H9 (cell line): ENCODE results near the gene FTH1. TPM values are rescaled to one million over a fixed set of nuclear protein-coding genes. Genes with fewer than 3 reads are reported as not detected.

ENCODE experiments used
- DNase-seq: peaks from one replicate; pipeline ENCODE4 v3.0.0-alpha.2; 2017
- H2AFZ ChIP-seq: one replicate; pipeline ENCODE4 v1.6.1; 2013; ENCODE audit warnings: mild to moderate bottlenecking, low read length, control low read depth, moderate library complexity
- H2AK5ac ChIP-seq: 2 replicates; pipeline ENCODE4 v1.6.1; 2013; ENCODE audit warnings: low read length, control low read depth, mixed read lengths; ENCODE audit not compliant: insufficient read length
- H2BK120ac ChIP-seq: one replicate; pipeline ENCODE4 v1.6.1; 2013; ENCODE audit warnings: low read depth, mild to moderate bottlenecking, low read length, control low read depth, inconsistent platforms; ENCODE audit not compliant: poor library complexity, severe bottlenecking
- H2BK12ac ChIP-seq: 2 replicates; pipeline ENCODE4 v1.6.1; 2013; ENCODE audit warnings: low read length, control low read depth, mixed read lengths, low read depth; ENCODE audit not compliant: insufficient read length
- H2BK15ac ChIP-seq: 2 replicates; pipeline ENCODE4 v1.6.1; 2013; ENCODE audit warnings: low read depth, low read length, control low read depth
- H2BK20ac ChIP-seq: one replicate; pipeline ENCODE4 v1.6.1; 2013; ENCODE audit warnings: low read depth, mild to moderate bottlenecking, low read length, control low read depth, inconsistent platforms; ENCODE audit not compliant: poor library complexity, severe bottlenecking
- H2BK5ac ChIP-seq: 2 replicates; pipeline ENCODE4 v1.6.1; 2013; ENCODE audit warnings: low read length, control low read depth, mixed read lengths; ENCODE audit not compliant: insufficient read length
- H3K14ac ChIP-seq: 2 replicates; pipeline ENCODE4 v1.6.1; 2013; ENCODE audit warnings: low read length, control low read depth; ENCODE audit not compliant: insufficient read depth
- H3K18ac ChIP-seq: 2 replicates; pipeline ENCODE4 v1.6.1; 2013; ENCODE audit warnings: low read depth, mild to moderate bottlenecking, mixed read lengths, low read length, control low read depth; ENCODE audit not compliant: insufficient read length
- H3K23ac ChIP-seq: 2 replicates; pipeline ENCODE4 v1.6.1; 2013; ENCODE audit warnings: low read length, control low read depth, mixed read lengths, low read depth; ENCODE audit not compliant: insufficient read length
- H3K23me2 ChIP-seq: 2 replicates; pipeline ENCODE4 v1.6.1; 2013; ENCODE audit warnings: low read depth, mild to moderate bottlenecking, mixed read lengths, low read length, control low read depth; ENCODE audit not compliant: insufficient read length, poor library complexity, severe bottlenecking
- H3K27ac ChIP-seq: 2 replicates; pipeline ENCODE4 v1.5.1; 2013; ENCODE audit warnings: low read length, control low read depth, mixed read lengths, low read depth; ENCODE audit not compliant: insufficient read length
- H3K27me3 ChIP-seq: 2 replicates; pipeline ENCODE4 v1.6.1; 2013; ENCODE audit warnings: low read length, control low read depth, inconsistent platforms; ENCODE audit not compliant: insufficient read depth
- H3K4ac ChIP-seq: 2 replicates; pipeline ENCODE4 v1.6.1; 2013; ENCODE audit warnings: low read depth, mild to moderate bottlenecking, control low read depth, inconsistent platforms, low read length, moderate library complexity
- H3K4me1 ChIP-seq: 2 replicates; pipeline ENCODE4 v1.6.1; 2013; ENCODE audit warnings: low read length, control low read depth, inconsistent platforms; ENCODE audit not compliant: insufficient read depth
- H3K4me2 ChIP-seq: 2 replicates; pipeline ENCODE4 v1.6.1; 2013; ENCODE audit warnings: low read length, control low read depth, mixed read lengths; ENCODE audit not compliant: insufficient read length, insufficient read depth
- H3K56ac ChIP-seq: 2 replicates; pipeline ENCODE4 v1.6.1; 2013; ENCODE audit warnings: low read depth, mild to moderate bottlenecking, mixed read lengths, low read length, control low read depth; ENCODE audit not compliant: insufficient read length
- H3K79me1 ChIP-seq: 2 replicates; pipeline ENCODE4 v1.6.1; 2013; ENCODE audit warnings: low read depth, mild to moderate bottlenecking, moderate library complexity, low read length, control low read depth, inconsistent platforms; ENCODE audit not compliant: insufficient read depth, poor library complexity, severe bottlenecking
- H3K79me2 ChIP-seq: 2 replicates; pipeline ENCODE4 v1.6.1; 2013; ENCODE audit warnings: low read length, control low read depth, inconsistent platforms; ENCODE audit not compliant: insufficient read depth
- H3K9ac ChIP-seq: 2 replicates; pipeline ENCODE4 v1.6.1; 2013; ENCODE audit warnings: low read length, control low read depth, mixed read lengths; ENCODE audit not compliant: insufficient read length; ENCODE audit errors: extremely low read depth
- H3K9me3 ChIP-seq: one replicate; pipeline ENCODE4 v1.6.1; 2013; ENCODE audit warnings: low read depth, low read length, inconsistent platforms; ENCODE audit not compliant: control insufficient read depth
- H3T11ph ChIP-seq: one replicate; pipeline ENCODE4 v1.6.1; 2013; ENCODE audit warnings: mild to moderate bottlenecking, low read length, control low read depth, inconsistent platforms
- H4K20me1 ChIP-seq: one replicate; pipeline ENCODE4 v1.6.1; 2013; ENCODE audit not compliant: control insufficient read depth, insufficient read length, insufficient read depth
- H4K5ac ChIP-seq: 2 replicates; pipeline ENCODE4 v1.6.1; 2013; ENCODE audit warnings: low read depth, mild to moderate bottlenecking, mixed read lengths, low read length, control low read depth; ENCODE audit not compliant: insufficient read length
- H4K8ac ChIP-seq: replicated peaks from 2 replicates; pipeline ENCODE4 v1.6.1; 2013; ENCODE audit warnings: low read length, control low read depth, mixed read lengths, low read depth; ENCODE audit not compliant: insufficient read length
- H4K91ac ChIP-seq: 2 replicates; pipeline ENCODE4 v1.6.1; 2013; ENCODE audit warnings: low read depth, mild to moderate bottlenecking, moderate library complexity, mixed read lengths, low read length, control low read depth; ENCODE audit not compliant: insufficient read length
- H3K27ac Mint-ChIP-seq, 3 experiments: 2 replicates in 2 of 3; 3 replicates in 1 of 3; pipeline ENCODE4 v1.8.0; 2020 to 2021; ENCODE audit warnings: mixed read lengths in 3 of 3, mild to moderate bottlenecking in 1 of 3, moderate library complexity in 1 of 3
- H3K27me3 Mint-ChIP-seq: 2 replicates; pipeline ENCODE4 v1.8.0; 2021; ENCODE audit warnings: low read depth, mild to moderate bottlenecking, moderate library complexity, mixed read lengths
- H3K36me3 Mint-ChIP-seq, 3 experiments: 2 replicates in 2 of 3; 3 replicates in 1 of 3; pipeline ENCODE4 v1.8.0; 2020 to 2021; ENCODE audit warnings: low read depth in 3 of 3, mixed read lengths in 3 of 3; ENCODE audit not compliant: insufficient read depth in 1 of 3
- H3K4me1 Mint-ChIP-seq, 2 experiments: 2 replicates each; pipeline ENCODE4 v1.8.0; 2020; ENCODE audit warnings: mixed read lengths in 2 of 2
- H3K4me3 Mint-ChIP-seq, 2 experiments: 2 replicates in 1 of 2; 3 replicates in 1 of 2; pipeline ENCODE4 v1.8.0; 2020 to 2021; ENCODE audit warnings: mild to moderate bottlenecking in 2 of 2, mixed read lengths in 2 of 2, moderate library complexity in 1 of 2
- H3K9me3 Mint-ChIP-seq, 2 experiments: 2 replicates in 1 of 2; 3 replicates in 1 of 2; pipeline ENCODE4 v1.8.0; 2020; ENCODE audit warnings: mild to moderate bottlenecking in 2 of 2, mixed read lengths in 2 of 2, moderate library complexity in 1 of 2
- WGBS: extraction: QIAGEN DNeasy Blood & Tissue Kit; methylation state at CpG from one replicate; pipeline ENCODE4 v1.1.7; 2013; ENCODE audit warnings: missing lambda C conversion rate, low lambda C conversion rate, mixed read lengths; ENCODE audit not compliant: insufficient read length; ENCODE audit errors: extremely low coverage; 5-methylcytosine and 5-hydroxymethylcytosine counted together
- total RNA-seq: library from RNA; stranded (reverse); gene quantifications from 2 replicates; pipeline ENCODE4 v1.2.1, GENCODE V29; 2021
- TF ChIP-seq, protein P1 (sequence below): fragments of 200-600 bp; sonication (generic); conservative IDR thresholded peaks from 3 replicates; pipeline ENCODE4 v1.8.0; 2021; ENCODE audit warnings: antibody characterized with exemption, mild to moderate bottlenecking

The FTH1 gene
- total RNA-seq, 1 experiment from 2014 or later = 1,505 TPM

DNA sequence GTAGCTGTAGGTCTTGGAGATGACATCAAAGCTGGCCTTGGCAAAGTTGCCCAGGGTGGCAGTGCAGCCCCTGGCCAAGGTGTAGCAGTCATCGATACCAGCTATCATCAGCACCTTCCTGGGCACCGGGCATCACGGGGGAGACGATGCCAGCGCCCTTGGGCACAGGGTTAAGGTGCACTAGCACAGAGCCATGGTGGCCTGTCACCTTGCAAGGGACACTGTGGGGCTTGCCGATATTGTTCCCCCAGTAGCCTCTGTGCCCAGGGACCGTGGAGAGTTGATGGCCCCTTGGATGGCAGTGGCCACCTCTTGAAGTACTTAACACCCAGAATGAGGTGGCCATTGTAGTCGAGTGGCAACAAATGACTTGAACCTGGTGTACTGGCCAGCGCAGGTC is 44.4 kb upstream of the FTH1 start:
- H3K4me1 ChIP-seq = no peaks in the 10 kb centered on the region; the same call in 1 of the 2 replicates
- Mint-ChIP-seq H3K36me3 (no peaks in the 10 kb centered on the region), H3K27me3 (peaks cover 14% of the 10 kb centered on the region), H3K4me1 (peaks cover 7 to 12% of the 10 kb centered on the region in 2 experiments; a peak in 3 of 4 replicates), H3K9me3 (peaks cover 2 to 3% of the 10 kb centered on the region in 2 experiments; a peak in 2 of 5 replicates), H3K4me3 (no peak overlapping the region), H3K27ac (no peak overlapping the region)
- H3K79me1 ChIP-seq = no peaks in the 10 kb centered on the region
- H3K56ac ChIP-seq = no peak overlapping the region
- no peak for DNase-seq
- no peaks in the 10 kb centered on the region for H3K27me3 ChIP-seq
- H4K20me1 ChIP-seq = no peaks in the 10 kb centered on the region
- no peak overlapping the region for H3K9ac ChIP-seq
- H3K23ac ChIP-seq = no peak overlapping the region
- H3K4me2 ChIP-seq = no peak overlapping the region
- H2BK5ac ChIP-seq = no peak overlapping the region
- H2BK120ac ChIP-seq = no peak overlapping the region
- no CpG with 5 or more reads among the region's 9 CpGs for WGBS
- no peak overlapping the region for H2BK20ac ChIP-seq
- H3K14ac ChIP-seq = no peak overlapping the region
- no peak overlapping the region for H2AFZ ChIP-seq
- H3K18ac ChIP-seq = no peak overlapping the region
- no peak overlapping the region for H4K8ac ChIP-seq
- no peak overlapping the region for H3T11ph ChIP-seq
- no peaks in the 10 kb centered on the region for H3K9me3 ChIP-seq
- H2BK15ac ChIP-seq = no peak overlapping the region
- no peak overlapping the region for H4K91ac ChIP-seq
- no peak overlapping the region for H2AK5ac ChIP-seq
- no peak overlapping the region for H3K4ac ChIP-seq
- no peaks in the 10 kb centered on the region for H3K79me2 ChIP-seq
- no peak overlapping the region for H4K5ac ChIP-seq
- no peaks in the 10 kb centered on the region for H3K23me2 ChIP-seq
- H3K27ac ChIP-seq = no peak overlapping the region
- TF ChIP-seq, protein P1, sequence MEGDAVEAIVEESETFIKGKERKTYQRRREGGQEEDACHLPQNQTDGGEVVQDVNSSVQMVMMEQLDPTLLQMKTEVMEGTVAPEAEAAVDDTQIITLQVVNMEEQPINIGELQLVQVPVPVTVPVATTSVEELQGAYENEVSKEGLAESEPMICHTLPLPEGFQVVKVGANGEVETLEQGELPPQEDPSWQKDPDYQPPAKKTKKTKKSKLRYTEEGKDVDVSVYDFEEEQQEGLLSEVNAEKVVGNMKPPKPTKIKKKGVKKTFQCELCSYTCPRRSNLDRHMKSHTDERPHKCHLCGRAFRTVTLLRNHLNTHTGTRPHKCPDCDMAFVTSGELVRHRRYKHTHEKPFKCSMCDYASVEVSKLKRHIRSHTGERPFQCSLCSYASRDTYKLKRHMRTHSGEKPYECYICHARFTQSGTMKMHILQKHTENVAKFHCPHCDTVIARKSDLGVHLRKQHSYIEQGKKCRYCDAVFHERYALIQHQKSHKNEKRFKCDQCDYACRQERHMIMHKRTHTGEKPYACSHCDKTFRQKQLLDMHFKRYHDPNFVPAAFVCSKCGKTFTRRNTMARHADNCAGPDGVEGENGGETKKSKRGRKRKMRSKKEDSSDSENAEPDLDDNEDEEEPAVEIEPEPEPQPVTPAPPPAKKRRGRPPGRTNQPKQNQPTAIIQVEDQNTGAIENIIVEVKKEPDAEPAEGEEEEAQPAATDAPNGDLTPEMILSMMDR = no peak
- no peak overlapping the region for H2BK12ac ChIP-seq
